Astrocyte (in vitro differentiated cells and primary cell): ENCODE data around the gene PBX2. TPM values are rescaled to one million over a fixed set of nuclear protein-coding genes. Genes with fewer than 3 reads are reported as not detected.

Experiments used
- DNase-seq: peaks from one replicate; pipeline ENCODE4 v3.0.0-alpha.2; 2010; ENCODE audit warnings: low read depth
- FAIRE-seq: peaks from 2 replicates; lab custom pipeline; 2011; peaks lifted over from hg19 to GRCh38; lab: Jason Lieb, UNC
- H2AFZ ChIP-seq: 2 replicates; pipeline ENCODE4 v1.6.0; 2012; ENCODE audit warnings: low read depth, low read length, inconsistent platforms
- H3K27ac ChIP-seq: 2 replicates; pipeline ENCODE4 v1.5.1; 2011; ENCODE audit warnings: low read depth, low read length, inconsistent platforms
- H3K27me3 ChIP-seq: 2 replicates; pipeline ENCODE4 v1.6.0; 2011; ENCODE audit warnings: low read length, inconsistent platforms; ENCODE audit not compliant: insufficient read depth
- H3K36me3 ChIP-seq: 2 replicates; pipeline ENCODE4 v1.5.1; 2011; ENCODE audit warnings: low read length, inconsistent platforms; ENCODE audit not compliant: insufficient read depth
- H3K4me1 ChIP-seq: 2 replicates; pipeline ENCODE4 v1.5.1; 2011; ENCODE audit warnings: low read length, inconsistent platforms; ENCODE audit not compliant: insufficient read depth
- H3K4me2 ChIP-seq: 2 replicates; pipeline ENCODE4 v1.6.0; 2012; ENCODE audit warnings: low read length, inconsistent platforms
- H3K4me3 ChIP-seq: 2 replicates; pipeline ENCODE4 v1.5.1; 2011; ENCODE audit warnings: low read depth, mild to moderate bottlenecking, low read length, inconsistent platforms; ENCODE audit not compliant: insufficient read depth
- H3K79me2 ChIP-seq: 2 replicates; pipeline ENCODE4 v1.6.0; 2012; ENCODE audit warnings: mild to moderate bottlenecking, low read length, inconsistent platforms; ENCODE audit not compliant: insufficient read depth
- H3K9ac ChIP-seq: 2 replicates; pipeline ENCODE4 v1.6.0; 2012; ENCODE audit warnings: mild to moderate bottlenecking, low read length, inconsistent platforms
- H3K9me3 ChIP-seq: 2 replicates; pipeline ENCODE4 v1.5.1; 2012; ENCODE audit warnings: low read depth, mild to moderate bottlenecking, low read length, inconsistent platforms; ENCODE audit not compliant: insufficient read depth
- H4K20me1 ChIP-seq: 2 replicates; pipeline ENCODE4 v1.6.0; 2012; ENCODE audit warnings: low read length, inconsistent platforms; ENCODE audit not compliant: insufficient read depth
- H3K27ac Mint-ChIP-seq: one replicate; pipeline ENCODE4 v1.8.0; 2021; ENCODE audit warnings: mild to moderate bottlenecking, mixed read lengths; ENCODE audit not compliant: unreplicated experiment
- H3K27me3 Mint-ChIP-seq: one replicate; pipeline ENCODE4 v1.8.0; 2021; ENCODE audit warnings: low read depth, mixed read lengths; ENCODE audit not compliant: unreplicated experiment
- H3K36me3 Mint-ChIP-seq: one replicate; pipeline ENCODE4 v1.8.0; 2021; ENCODE audit warnings: low read depth, mixed read lengths; ENCODE audit not compliant: unreplicated experiment
- H3K4me1 Mint-ChIP-seq: one replicate; pipeline ENCODE4 v1.8.0; 2021; ENCODE audit warnings: low read depth, mixed read lengths; ENCODE audit not compliant: unreplicated experiment
- H3K4me3 Mint-ChIP-seq: one replicate; pipeline ENCODE4 v1.8.0; 2021; ENCODE audit warnings: mild to moderate bottlenecking, moderate library complexity, mixed read lengths; ENCODE audit not compliant: unreplicated experiment
- H3K9me3 Mint-ChIP-seq: one replicate; pipeline ENCODE4 v1.8.0; 2021; ENCODE audit warnings: mild to moderate bottlenecking, mixed read lengths; ENCODE audit not compliant: unreplicated experiment
- CTCF ChIP-seq: IDR thresholded peaks from 2 replicates; pipeline ENCODE4 v1.5.1; 2011; ENCODE audit warnings: low read depth, mild to moderate bottlenecking, inconsistent platforms, low read length, moderate library complexity; ENCODE audit not compliant: insufficient read depth
- EZH2 ChIP-seq: IDR thresholded peaks from 2 replicates; pipeline ENCODE4 v1.6.1; 2012; ENCODE audit warnings: mild to moderate bottlenecking, low read length, inconsistent platforms; ENCODE audit not compliant: insufficient read depth
- total RNA-seq: library from RNA; stranded (reverse); gene quantifications from 2 replicates; pipeline ENCODE4 v1.2.1, GENCODE V29; 2021

The PBX2 gene
- total RNA-seq, 1 donor from 2014 or later: 80.7 TPM

- Histone ChIP-seq H2AFZ (peak overlapping the region; percentile 77), H3K9me3 (no peaks in the 10 kb centered on the region), H3K27ac (peak overlapping the region; percentile 91), H3K9ac (peak overlapping the region; percentile 98), H3K4me2 (peak overlapping the region; percentile 95), H3K4me1 (peaks cover 33% of the 10 kb centered on the region), H4K20me1 (peaks cover 24% of the 10 kb centered on the region), H3K36me3 (no peaks in the 10 kb centered on the region), H3K4me3 (peak overlapping the region; percentile 79), H3K79me2 (peaks cover 47% of the 10 kb centered on the region), H3K27me3 (no peaks in the 10 kb centered on the region)
- Mint-ChIP-seq H3K4me1 (peaks cover 35% of the 10 kb centered on the region), H3K27ac (peak overlapping the region; percentile 99), H3K4me3 (peak overlapping the region; percentile 97), H3K9me3 (no peaks in the 10 kb centered on the region), H3K27me3 (no peaks in the 10 kb centered on the region), H3K36me3 (peaks cover 5% of the 10 kb centered on the region)
- TF ChIP-seq CTCF (no peak), EZH2 (no peak)
- DNase-seq (no peak), FAIRE-seq (no peak)
These were observed 12.7 kb downstream of the PBX2 start for GRCh38 chr6:32177183-32177787.

- H3K36me3 Mint-ChIP-seq: peaks cover 4% of the 10 kb centered on the region
- DNase-seq: peak; percentile 56
- H3K9ac ChIP-seq: peak overlapping the region; percentile 98
- TF ChIP-seq CTCF (no peak), EZH2 (no peak)
- H3K9me3 ChIP-seq: no peaks in the 10 kb centered on the region
- H3K36me3 ChIP-seq: no peaks in the 10 kb centered on the region
- no peaks in the 10 kb centered on the region for H3K27me3 Mint-ChIP-seq
- H3K9me3 Mint-ChIP-seq: no peaks in the 10 kb centered on the region
- H3K4me1 Mint-ChIP-seq: peaks cover 35% of the 10 kb centered on the region
- H3K4me3 ChIP-seq: peak overlapping the region; percentile 79
- peak overlapping the region; percentile 95 for H3K4me2 ChIP-seq
- H4K20me1 ChIP-seq: peaks cover 24% of the 10 kb centered on the region
- no peaks in the 10 kb centered on the region for H3K27me3 ChIP-seq
- peak overlapping the region; percentile 91 for H3K27ac ChIP-seq
- no peak for FAIRE-seq
- H3K27ac Mint-ChIP-seq: peak overlapping the region; percentile 99
- peak overlapping the region; percentile 77 for H2AFZ ChIP-seq
- peaks cover 47% of the 10 kb centered on the region for H3K79me2 ChIP-seq
- H3K4me3 Mint-ChIP-seq: peak overlapping the region; percentile 97
- H3K4me1 ChIP-seq: peaks cover 33% of the 10 kb centered on the region
These were observed 13.4 kb downstream of the PBX2 start for GRCh38 chr6:32176476-32177182.
